Natural killer cell (primary cell): ENCODE measurements around the gene NHS. TPM values are rescaled to one million over a fixed set of nuclear protein-coding genes. Genes with fewer than 3 reads are reported as not detected.

Source experiments
- ATAC-seq, 3 donors: fragments of 150-1000 bp in 2 of 3; fragments of 200-7000 bp in 1 of 3; cut with Tn5 transposase; 1 replicate in 1 of 3; 2 replicates in 2 of 3; pipeline ENCODE4 v1.10.0; 2021; ENCODE audit warnings: mild to moderate bottlenecking in 2 of 3, moderate library complexity in 2 of 3
- DNase-seq, 2 donors: peaks; one replicate each; pipeline versions ENCODE4 v3.0.0 to v3.0.0-alpha.2; 2013 to 2021; ENCODE audit warnings: mixed read lengths in 1 of 2
- H3K27ac ChIP-seq: one replicate; pipeline ENCODE4 v1.5.1; 2013; ENCODE audit warnings: mild to moderate bottlenecking, low read length
- H3K27me3 ChIP-seq: one replicate; pipeline ENCODE4 v1.6.1; 2013; ENCODE audit warnings: low read length; ENCODE audit not compliant: control insufficient read depth, insufficient read depth
- H3K36me3 ChIP-seq: one replicate; pipeline ENCODE4 v1.6.1; 2013; ENCODE audit warnings: low read length; ENCODE audit not compliant: control insufficient read depth, insufficient read depth
- H3K4me1 ChIP-seq: one replicate; pipeline ENCODE4 v1.6.1; 2013; ENCODE audit warnings: low read length; ENCODE audit not compliant: control insufficient read depth, insufficient read depth
- H3K4me3 ChIP-seq: one replicate; pipeline ENCODE4 v1.5.1; 2013; ENCODE audit warnings: low read length
- H3K9me3 ChIP-seq: one replicate; pipeline ENCODE4 v1.6.1; 2013; ENCODE audit warnings: low read length; ENCODE audit not compliant: control insufficient read depth, insufficient read depth
- H3K27ac Mint-ChIP-seq, 2 donors: one replicate each; pipeline ENCODE4 v1.8.0; 2022; ENCODE audit warnings: mild to moderate bottlenecking in 2 of 2, mixed read lengths in 2 of 2, moderate library complexity in 1 of 2
- H3K27me3 Mint-ChIP-seq, 2 donors: one replicate each; pipeline ENCODE4 v1.8.0; 2022; ENCODE audit warnings: low read depth in 2 of 2, mixed read lengths in 2 of 2
- H3K36me3 Mint-ChIP-seq: one replicate; pipeline ENCODE4 v1.8.0; 2022; ENCODE audit warnings: mixed read lengths
- H3K4me1 Mint-ChIP-seq, 2 donors: one replicate each; pipeline ENCODE4 v1.8.0; 2022; ENCODE audit warnings: mixed read lengths in 2 of 2
- H3K4me3 Mint-ChIP-seq: one replicate; pipeline ENCODE4 v1.8.0; 2022; ENCODE audit warnings: mild to moderate bottlenecking, moderate library complexity, mixed read lengths
- H3K9me3 Mint-ChIP-seq, 2 donors: one replicate each; pipeline ENCODE4 v1.8.0; 2022; ENCODE audit warnings: mixed read lengths in 2 of 2
- WGBS: methylation state at CpG from one replicate; pipeline ENCODE4 v1.1.7; 2013; ENCODE audit warnings: missing lambda C conversion rate; ENCODE audit not compliant: insufficient coverage; 5-methylcytosine and 5-hydroxymethylcytosine counted together
- intact Hi-C: fragments of 100-400 bp; cut with micrococcal nuclease; formaldehyde crosslinking; loops from one replicate; pipeline ENCODE4 v1.14.2; 2022
- total RNA-seq, 4 donors: library from RNA; stranded (reverse); fragments of 120-200 nt in 1 of 4; gene quantifications; one replicate each; pipeline versions ENCODE4 v1.2.3 to v1.2.4, GENCODE V29; 2013 to 2022
- TF ChIP-seq, protein P1 (sequence below): fragments of 200-600 bp; IDR thresholded peaks from one replicate; pipeline ENCODE4 v1.8.0; 2022; ENCODE audit warnings: antibody characterized with exemption

The NHS gene
- total RNA-seq, 3 donors from 2014 or later (not counting 1 experiment from before 2014, with no cell fraction given): 0.05 to 0.28 TPM; not detected in 1

DNA sequence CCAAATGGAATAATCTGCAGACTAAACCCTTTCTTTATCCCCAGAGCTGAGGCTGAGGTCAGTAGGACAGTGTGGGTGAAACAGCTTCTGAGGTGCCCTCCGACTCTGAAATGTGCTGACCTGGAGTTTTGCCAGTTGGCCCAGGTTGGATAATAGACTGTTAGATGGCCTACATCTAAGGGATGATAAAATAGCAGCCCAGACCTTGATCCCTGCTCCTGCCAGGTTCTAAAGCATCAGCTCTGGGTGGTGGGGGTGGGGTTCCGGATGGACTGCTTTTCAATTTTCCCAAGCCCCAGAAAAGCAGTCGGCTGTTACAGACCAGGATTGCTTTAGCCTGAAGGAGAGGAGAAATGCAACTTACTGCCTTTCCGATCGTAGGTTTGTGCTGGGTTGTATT, 110.4 kb downstream of the NHS start:
- Mint-ChIP-seq H3K4me1 (no peaks in the 10 kb centered on the region), H3K27ac (no peak overlapping the region), H3K9me3 (no peaks in the 10 kb centered on the region), H3K36me3 (no peaks in the 10 kb centered on the region), H3K27me3 (peaks cover 0 to 6% of the 10 kb centered on the region in 2 donors), H3K4me3 (no peak overlapping the region)
- no peaks in the 10 kb centered on the region for H3K4me1 ChIP-seq
- TF ChIP-seq, protein P1, sequence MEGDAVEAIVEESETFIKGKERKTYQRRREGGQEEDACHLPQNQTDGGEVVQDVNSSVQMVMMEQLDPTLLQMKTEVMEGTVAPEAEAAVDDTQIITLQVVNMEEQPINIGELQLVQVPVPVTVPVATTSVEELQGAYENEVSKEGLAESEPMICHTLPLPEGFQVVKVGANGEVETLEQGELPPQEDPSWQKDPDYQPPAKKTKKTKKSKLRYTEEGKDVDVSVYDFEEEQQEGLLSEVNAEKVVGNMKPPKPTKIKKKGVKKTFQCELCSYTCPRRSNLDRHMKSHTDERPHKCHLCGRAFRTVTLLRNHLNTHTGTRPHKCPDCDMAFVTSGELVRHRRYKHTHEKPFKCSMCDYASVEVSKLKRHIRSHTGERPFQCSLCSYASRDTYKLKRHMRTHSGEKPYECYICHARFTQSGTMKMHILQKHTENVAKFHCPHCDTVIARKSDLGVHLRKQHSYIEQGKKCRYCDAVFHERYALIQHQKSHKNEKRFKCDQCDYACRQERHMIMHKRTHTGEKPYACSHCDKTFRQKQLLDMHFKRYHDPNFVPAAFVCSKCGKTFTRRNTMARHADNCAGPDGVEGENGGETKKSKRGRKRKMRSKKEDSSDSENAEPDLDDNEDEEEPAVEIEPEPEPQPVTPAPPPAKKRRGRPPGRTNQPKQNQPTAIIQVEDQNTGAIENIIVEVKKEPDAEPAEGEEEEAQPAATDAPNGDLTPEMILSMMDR: no peak
- H3K9me3 ChIP-seq: no peaks in the 10 kb centered on the region
- H3K27ac ChIP-seq: no peak overlapping the region
- ATAC-seq: no peak
- no peak overlapping the region for H3K4me3 ChIP-seq
- no peaks in the 10 kb centered on the region for H3K27me3 ChIP-seq
- no peak for DNase-seq
- intact Hi-C loops: no loop called here
- 93% methylated on average over 5 of the region's 5 CpGs for WGBS
- no peaks in the 10 kb centered on the region for H3K36me3 ChIP-seq

GRCh38 chrX:17488036-17488435, 113.0 kb downstream of the NHS start:
- DNase-seq: no peak
- 96% methylated on average over 7 of the region's 8 CpGs for WGBS
- Histone ChIP-seq H3K27me3 (no peaks in the 10 kb centered on the region), H3K27ac (no peak overlapping the region), H3K4me1 (no peaks in the 10 kb centered on the region), H3K4me3 (no peak overlapping the region), H3K36me3 (no peaks in the 10 kb centered on the region), H3K9me3 (no peaks in the 10 kb centered on the region)
- Mint-ChIP-seq H3K4me3 (no peak overlapping the region), H3K27me3 (no peaks in the 10 kb centered on the region), H3K36me3 (no peaks in the 10 kb centered on the region), H3K4me1 (no peaks in the 10 kb centered on the region), H3K27ac (no peak overlapping the region), H3K9me3 (peaks cover 0 to 3% of the 10 kb centered on the region in 2 donors)
- TF ChIP-seq, protein P1: no peak
- no peak for ATAC-seq
- intact Hi-C loops: no loop called here

DNA sequence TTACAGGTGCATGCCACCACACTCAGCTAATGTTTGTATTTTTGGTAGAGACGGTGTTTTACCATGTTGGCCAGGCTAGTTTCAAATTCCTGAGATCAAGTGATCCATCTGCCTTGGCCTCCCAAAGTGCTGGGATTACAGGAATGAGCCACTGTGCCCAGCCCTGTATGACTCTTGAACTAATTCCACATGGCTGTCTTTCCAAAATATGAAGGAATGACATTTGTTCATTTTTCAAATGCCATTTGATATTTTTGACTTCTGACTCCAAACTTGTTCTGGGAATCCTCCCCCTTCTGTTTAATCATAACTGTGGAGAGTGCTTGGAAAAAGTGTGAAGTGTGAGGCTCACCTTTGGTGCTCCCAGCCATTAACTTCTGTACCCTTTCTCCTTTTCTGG, 119.2 kb downstream of the NHS start:
- Histone ChIP-seq H3K9me3 (no peaks in the 10 kb centered on the region), H3K4me1 (no peaks in the 10 kb centered on the region), H3K36me3 (no peaks in the 10 kb centered on the region), H3K27ac (no peak overlapping the region), H3K27me3 (no peaks in the 10 kb centered on the region), H3K4me3 (no peak overlapping the region)
- no peaks in the 10 kb centered on the region for H3K36me3 Mint-ChIP-seq
- H3K27me3 Mint-ChIP-seq: no peaks in the 10 kb centered on the region
- TF ChIP-seq, protein P1: no peak
- 100% methylated on average over 1 of the region's 1 CpG for WGBS
- no peak overlapping the region for H3K4me3 Mint-ChIP-seq
- DNase-seq (no peak), ATAC-seq (no peak)
- intact Hi-C loops: no loop called here
- no peaks in the 10 kb centered on the region for H3K4me1 Mint-ChIP-seq
- H3K27ac Mint-ChIP-seq: no peak overlapping the region
- H3K9me3 Mint-ChIP-seq: peaks cover 0 to 3% of the 10 kb centered on the region in 2 donors

GRCh38 chrX:17495052-17495451, 120.1 kb downstream of the NHS start:
- TF ChIP-seq, protein P1: no peak
- Histone ChIP-seq H3K9me3 (no peaks in the 10 kb centered on the region), H3K27me3 (no peaks in the 10 kb centered on the region), H3K36me3 (no peaks in the 10 kb centered on the region), H3K4me1 (no peaks in the 10 kb centered on the region), H3K4me3 (no peak overlapping the region), H3K27ac (no peak overlapping the region)
- Mint-ChIP-seq H3K27me3 (no peaks in the 10 kb centered on the region), H3K36me3 (no peaks in the 10 kb centered on the region), H3K9me3 (peaks cover 0 to 3% of the 10 kb centered on the region in 2 donors), H3K4me1 (no peaks in the 10 kb centered on the region), H3K27ac (no peak overlapping the region), H3K4me3 (no peak overlapping the region)
- intact Hi-C loops: no loop called here
- ATAC-seq (no peak), DNase-seq (no peak)
- WGBS: 71% methylated on average over 1 of the region's 2 CpGs
